Astrocyte of the spinal cord (primary cell): Measurements from ENCODE around the gene PARD3B.

Experiments used
- DNase-seq: peaks from one replicate; pipeline ENCODE4 v3.0.0; 2011; ENCODE audit warnings: low read depth, low spot score
- H3K4me3 ChIP-seq: 2 replicates; pipeline ENCODE4 v1.5.1; 2011; ENCODE audit warnings: low read depth, mild to moderate bottlenecking, low read length, moderate library complexity
- CTCF ChIP-seq: IDR thresholded peaks from 2 replicates; pipeline ENCODE4 v1.5.1; 2012; ENCODE audit warnings: low read depth, mild to moderate bottlenecking, low read length, inconsistent platforms
- in situ Hi-C: cut with HindIII; loops from 2 replicates; pipeline ENCODE4 v1.10.0; 2017; ENCODE audit warnings: low sequenced_read_pairs

Gene PARD3B

DNA sequence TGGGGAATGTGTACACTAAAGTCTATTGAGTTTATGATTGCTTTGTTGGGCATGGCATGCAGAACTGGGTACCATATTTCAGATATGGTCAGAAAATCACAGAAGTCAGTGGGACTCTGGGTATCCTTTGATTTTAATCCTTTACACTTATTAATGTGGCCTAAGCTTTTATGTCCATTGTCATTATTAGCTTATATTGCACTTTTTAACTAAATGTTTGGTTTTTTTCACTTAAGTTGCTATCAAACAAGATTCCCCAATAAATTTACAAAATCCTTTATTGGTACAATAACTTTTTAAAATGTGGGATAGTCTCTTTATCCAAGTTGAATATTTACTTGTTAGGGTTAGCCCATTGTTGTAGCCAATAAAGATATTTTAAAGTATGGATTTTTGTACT, 902.9 kb downstream of the PARD3B start:
- H3K4me3 ChIP-seq, result no peak overlapping the region
- in situ Hi-C loops, result no loop called here
- DNase-seq, result no peak
- TF ChIP-seq CTCF, result no peak

DNA sequence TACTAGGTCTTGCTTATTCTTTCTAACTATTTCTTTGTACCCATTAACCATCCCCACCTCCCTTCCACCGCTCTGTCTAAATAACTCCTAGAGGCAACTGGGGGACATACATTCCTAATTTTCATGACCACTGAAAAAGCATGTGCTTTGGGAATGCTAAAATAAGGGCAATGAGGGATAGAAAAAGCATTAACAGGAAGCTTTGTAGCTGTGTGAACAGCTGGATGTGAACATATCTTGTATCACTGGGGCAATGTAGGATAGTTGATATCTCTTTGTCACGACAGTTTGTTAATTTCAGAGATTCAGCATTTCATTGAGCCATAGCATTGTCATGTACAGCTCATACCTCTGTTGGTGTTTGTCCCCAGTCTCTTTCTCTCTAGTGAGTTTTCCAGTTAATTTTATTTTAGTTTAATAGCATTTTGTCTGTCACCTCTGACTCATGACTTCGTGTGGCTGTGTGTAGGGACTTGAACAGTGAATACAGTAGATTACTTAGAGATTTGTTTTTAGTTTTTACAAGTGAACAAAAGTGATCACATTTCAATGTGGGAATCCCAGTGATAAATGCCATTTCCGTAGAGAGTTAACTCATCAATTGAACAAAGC, 906.7 kb downstream of the PARD3B start:
- no peak for TF ChIP-seq CTCF
- H3K4me3 ChIP-seq, result no peak overlapping the region
- in situ Hi-C loops, result no loop called here
- no peak for DNase-seq

GRCh38 chr2:205453202-205453601, 907.9 kb downstream of the PARD3B start:
- no peak for TF ChIP-seq CTCF
- in situ Hi-C loops, result no loop called here

DNA sequence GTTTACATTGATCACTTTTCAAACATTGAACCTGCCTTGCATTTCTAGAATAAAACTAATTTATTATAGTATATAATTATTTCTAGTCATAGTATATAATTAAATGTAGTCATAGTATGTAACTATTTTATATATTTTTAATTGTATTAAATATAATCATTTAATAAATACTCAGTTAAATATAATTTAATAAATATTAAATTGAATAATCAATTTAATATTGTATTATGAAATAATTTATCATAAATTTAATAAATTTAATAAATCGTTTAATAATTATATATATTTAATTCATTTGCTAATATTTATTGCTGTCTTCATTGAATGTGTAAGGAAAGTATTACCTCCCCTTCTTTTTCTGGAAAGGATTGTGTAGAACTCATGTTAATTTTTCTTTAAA, 911.4 kb downstream of the PARD3B start:
- H3K4me3 ChIP-seq, result no peak overlapping the region
- TF ChIP-seq CTCF, result no peak
- no peak for DNase-seq
- in situ Hi-C loops, result no loop called here

More at GRCh38 chr2:205453202-205453601, 907.9 kb downstream of the PARD3B start:
- no peak for DNase-seq
- no peak overlapping the region for H3K4me3 ChIP-seq

DNA sequence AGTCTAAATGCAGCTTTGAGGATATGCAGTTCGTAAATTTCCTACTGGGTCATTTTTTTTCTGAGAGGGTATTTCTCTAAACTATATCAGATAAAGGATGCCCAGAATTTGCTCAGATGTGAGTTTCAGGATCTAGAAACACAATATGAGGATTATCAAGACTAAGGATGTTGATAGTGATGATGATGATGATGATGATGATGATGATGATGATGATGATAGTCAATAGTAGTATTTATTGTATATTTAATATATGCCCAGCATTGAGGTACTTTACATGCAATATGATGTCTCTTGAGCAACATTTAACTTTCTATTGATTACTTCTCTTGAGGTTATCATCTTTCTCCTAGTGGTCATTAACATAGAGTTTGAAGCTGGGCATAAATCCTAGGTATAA, 914.9 kb downstream of the PARD3B start:
- no peak for TF ChIP-seq CTCF
- no peak overlapping the region for H3K4me3 ChIP-seq
- no peak for DNase-seq
- in situ Hi-C loops, result no loop called here

GRCh38 chr2:205461169-205461568, 915.9 kb downstream of the PARD3B start:
- no peak for TF ChIP-seq CTCF
- no peak for DNase-seq

More at GRCh38 chr2:205461169-205461568, 915.9 kb downstream of the PARD3B start:
- H3K4me3 ChIP-seq, result no peak overlapping the region
- in situ Hi-C loops, result no loop called here
